ENCODE results near the gene PRSS38. TPM values are rescaled to one million over a fixed set of nuclear protein-coding genes. Genes with fewer than 3 reads are reported as not detected.

Gene PRSS38
- total and polyA plus RNA-seq, 10 of the 15 experiments (the other 5 are each of a cell fraction or from before 2014, with no cell fraction given), result not detected

DNA sequence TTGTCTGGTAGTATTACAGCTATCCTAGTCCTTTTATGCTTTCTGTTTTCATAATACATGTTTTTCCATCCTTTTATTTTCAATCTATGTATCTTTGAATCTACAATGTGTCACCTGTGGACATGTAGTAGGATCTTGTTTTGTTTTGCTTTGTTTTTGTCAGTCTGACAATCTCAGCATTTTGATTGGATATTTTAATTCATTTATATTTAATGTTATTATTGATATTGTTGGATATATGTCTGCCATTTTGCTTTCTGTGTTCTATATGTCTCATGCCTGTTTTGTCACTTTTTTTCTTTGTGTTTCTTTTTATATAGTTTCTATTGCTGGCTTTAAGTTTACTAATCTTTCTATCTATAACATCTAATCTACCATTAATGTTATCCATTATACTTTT is 11.5 kb upstream of the PRSS38 start:
- H3K27me3 ChIP-seq (replicated peaks in 1 of 2; ENCODE audit: control insufficient read depth in 2 of 2, insufficient read depth in 2 of 2, low read length in 1 of 2), result no peaks in the 10 kb centered on the region
- no peak overlapping the region for H3K4me2 ChIP-seq (ENCODE audit: control insufficient read depth, insufficient read depth)
- no peak overlapping the region for H3K27ac ChIP-seq (ENCODE audit: control insufficient read depth, insufficient read depth)
- no peak overlapping the region for H3K4me3 ChIP-seq
- no peak overlapping the region for H3K9ac ChIP-seq (ENCODE audit: control insufficient read depth, insufficient read depth, low read length)
- H3K79me2 ChIP-seq (ENCODE audit: control insufficient read depth, insufficient read depth, low read length), result no peaks in the 10 kb centered on the region
- in situ Hi-C loops (cut with MboI), result no loop called here
- FAIRE-seq, result no peak
- no peak for DNase-seq (ENCODE audit: low read depth, low spot score)
- H2AFZ ChIP-seq (ENCODE audit: control insufficient read depth, low read depth, low read length), result no peak overlapping the region
- no TSS peak for BruUV-seq (replicated peaks)
- ATAC-seq, result no peak
- ChIA-PET RAD21 (ENCODE audit: unreplicated experiment) (no interaction called here), CTCF (no interaction called here), POLR2A (no interaction called here), SMC1A (ENCODE audit: uncharacterized antibody, unreplicated experiment) (no interaction called here)
- no peaks in the 10 kb centered on the region for H3K36me3 ChIP-seq (ENCODE audit: control insufficient read depth in 2 of 2, insufficient read depth in 2 of 2, low read length in 1 of 2)
- intact Hi-C loops (cut with micrococcal nuclease; ENCODE audit: unreplicated experiment), result no loop called here
- H4K20me1 ChIP-seq (ENCODE audit: control insufficient read depth, insufficient read depth), result no peaks in the 10 kb centered on the region
- no peaks in the 10 kb centered on the region for H3K4me1 ChIP-seq (ENCODE audit: control insufficient read depth, insufficient read depth, low read length)
- H3K9me3 ChIP-seq (replicated peaks; ENCODE audit: control insufficient read depth, insufficient read depth, low read length), result no peaks in the 10 kb centered on the region; the same call in 1 of the 3 replicates
- TF ChIP-seq, protein P1, sequence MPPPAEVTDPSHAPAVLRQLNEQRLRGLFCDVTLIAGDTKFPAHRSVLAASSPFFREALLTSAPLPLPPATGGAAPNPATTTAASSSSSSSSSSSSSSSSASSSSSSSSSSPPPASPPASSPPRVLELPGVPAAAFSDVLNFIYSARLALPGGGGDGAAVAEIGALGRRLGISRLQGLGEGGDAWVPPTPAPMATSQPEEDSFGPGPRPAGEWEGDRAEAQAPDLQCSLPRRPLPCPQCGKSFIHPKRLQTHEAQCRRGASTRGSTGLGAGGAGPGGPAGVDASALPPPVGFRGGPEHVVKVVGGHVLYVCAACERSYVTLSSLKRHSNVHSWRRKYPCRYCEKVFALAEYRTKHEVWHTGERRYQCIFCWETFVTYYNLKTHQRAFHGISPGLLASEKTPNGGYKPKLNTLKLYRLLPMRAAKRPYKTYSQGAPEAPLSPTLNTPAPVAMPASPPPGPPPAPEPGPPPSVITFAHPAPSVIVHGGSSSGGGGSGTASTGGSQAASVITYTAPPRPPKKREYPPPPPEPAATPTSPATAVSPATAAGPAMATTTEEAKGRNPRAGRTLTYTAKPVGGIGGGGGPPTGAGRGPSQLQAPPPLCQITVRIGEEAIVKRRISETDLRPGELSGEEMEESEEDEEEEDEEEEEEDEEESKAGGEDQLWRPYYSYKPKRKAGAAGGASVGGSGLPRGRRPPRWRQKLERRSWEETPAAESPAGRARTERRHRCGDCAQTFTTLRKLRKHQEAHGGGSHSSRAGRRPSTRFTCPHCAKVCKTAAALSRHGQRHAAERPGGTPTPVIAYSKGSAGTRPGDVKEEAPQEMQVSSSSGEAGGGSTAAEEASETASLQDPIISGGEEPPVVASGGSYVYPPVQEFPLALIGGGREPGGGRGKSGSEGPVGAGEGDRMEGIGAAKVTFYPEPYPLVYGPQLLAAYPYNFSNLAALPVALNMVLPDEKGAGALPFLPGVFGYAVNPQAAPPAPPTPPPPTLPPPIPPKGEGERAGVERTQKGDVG (CRISPR knock-in tag; IDR thresholded peaks at IDR 0.05), result no peak
- TF ChIP-seq SMARCA5 (IDR thresholded peaks at IDR 0.05) (no peak), NFIC (IDR thresholded peaks at IDR 0.05; ENCODE audit: low read depth, low read length) (no peak)
- TF ChIP-seq, protein P2, sequence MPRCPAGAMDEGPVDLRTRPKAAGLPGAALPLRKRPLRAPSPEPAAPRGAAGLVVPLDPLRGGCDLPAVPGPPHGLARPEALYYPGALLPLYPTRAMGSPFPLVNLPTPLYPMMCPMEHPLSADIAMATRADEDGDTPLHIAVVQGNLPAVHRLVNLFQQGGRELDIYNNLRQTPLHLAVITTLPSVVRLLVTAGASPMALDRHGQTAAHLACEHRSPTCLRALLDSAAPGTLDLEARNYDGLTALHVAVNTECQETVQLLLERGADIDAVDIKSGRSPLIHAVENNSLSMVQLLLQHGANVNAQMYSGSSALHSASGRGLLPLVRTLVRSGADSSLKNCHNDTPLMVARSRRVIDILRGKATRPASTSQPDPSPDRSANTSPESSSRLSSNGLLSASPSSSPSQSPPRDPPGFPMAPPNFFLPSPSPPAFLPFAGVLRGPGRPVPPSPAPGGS (IDR thresholded peaks at IDR 0.05; ENCODE audit: borderline replicate concordance, insufficient read depth, low read depth, low read length, poor library complexity, severe bottlenecking), result no peak
- TF ChIP-seq, protein P3, sequence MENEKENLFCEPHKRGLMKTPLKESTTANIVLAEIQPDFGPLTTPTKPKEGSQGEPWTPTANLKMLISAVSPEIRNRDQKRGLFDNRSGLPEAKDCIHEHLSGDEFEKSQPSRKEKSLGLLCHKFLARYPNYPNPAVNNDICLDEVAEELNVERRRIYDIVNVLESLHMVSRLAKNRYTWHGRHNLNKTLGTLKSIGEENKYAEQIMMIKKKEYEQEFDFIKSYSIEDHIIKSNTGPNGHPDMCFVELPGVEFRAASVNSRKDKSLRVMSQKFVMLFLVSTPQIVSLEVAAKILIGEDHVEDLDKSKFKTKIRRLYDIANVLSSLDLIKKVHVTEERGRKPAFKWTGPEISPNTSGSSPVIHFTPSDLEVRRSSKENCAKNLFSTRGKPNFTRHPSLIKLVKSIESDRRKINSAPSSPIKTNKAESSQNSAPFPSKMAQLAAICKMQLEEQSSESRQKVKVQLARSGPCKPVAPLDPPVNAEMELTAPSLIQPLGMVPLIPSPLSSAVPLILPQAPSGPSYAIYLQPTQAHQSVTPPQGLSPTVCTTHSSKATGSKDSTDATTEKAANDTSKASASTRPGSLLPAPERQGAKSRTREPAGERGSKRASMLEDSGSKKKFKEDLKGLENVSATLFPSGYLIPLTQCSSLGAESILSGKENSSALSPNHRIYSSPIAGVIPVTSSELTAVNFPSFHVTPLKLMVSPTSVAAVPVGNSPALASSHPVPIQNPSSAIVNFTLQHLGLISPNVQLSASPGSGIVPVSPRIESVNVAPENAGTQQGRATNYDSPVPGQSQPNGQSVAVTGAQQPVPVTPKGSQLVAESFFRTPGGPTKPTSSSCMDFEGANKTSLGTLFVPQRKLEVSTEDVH (IDR thresholded peaks at IDR 0.05; ENCODE audit: low read depth, partially characterized antibody), result no peak
- TF ChIP-seq, protein P4, sequence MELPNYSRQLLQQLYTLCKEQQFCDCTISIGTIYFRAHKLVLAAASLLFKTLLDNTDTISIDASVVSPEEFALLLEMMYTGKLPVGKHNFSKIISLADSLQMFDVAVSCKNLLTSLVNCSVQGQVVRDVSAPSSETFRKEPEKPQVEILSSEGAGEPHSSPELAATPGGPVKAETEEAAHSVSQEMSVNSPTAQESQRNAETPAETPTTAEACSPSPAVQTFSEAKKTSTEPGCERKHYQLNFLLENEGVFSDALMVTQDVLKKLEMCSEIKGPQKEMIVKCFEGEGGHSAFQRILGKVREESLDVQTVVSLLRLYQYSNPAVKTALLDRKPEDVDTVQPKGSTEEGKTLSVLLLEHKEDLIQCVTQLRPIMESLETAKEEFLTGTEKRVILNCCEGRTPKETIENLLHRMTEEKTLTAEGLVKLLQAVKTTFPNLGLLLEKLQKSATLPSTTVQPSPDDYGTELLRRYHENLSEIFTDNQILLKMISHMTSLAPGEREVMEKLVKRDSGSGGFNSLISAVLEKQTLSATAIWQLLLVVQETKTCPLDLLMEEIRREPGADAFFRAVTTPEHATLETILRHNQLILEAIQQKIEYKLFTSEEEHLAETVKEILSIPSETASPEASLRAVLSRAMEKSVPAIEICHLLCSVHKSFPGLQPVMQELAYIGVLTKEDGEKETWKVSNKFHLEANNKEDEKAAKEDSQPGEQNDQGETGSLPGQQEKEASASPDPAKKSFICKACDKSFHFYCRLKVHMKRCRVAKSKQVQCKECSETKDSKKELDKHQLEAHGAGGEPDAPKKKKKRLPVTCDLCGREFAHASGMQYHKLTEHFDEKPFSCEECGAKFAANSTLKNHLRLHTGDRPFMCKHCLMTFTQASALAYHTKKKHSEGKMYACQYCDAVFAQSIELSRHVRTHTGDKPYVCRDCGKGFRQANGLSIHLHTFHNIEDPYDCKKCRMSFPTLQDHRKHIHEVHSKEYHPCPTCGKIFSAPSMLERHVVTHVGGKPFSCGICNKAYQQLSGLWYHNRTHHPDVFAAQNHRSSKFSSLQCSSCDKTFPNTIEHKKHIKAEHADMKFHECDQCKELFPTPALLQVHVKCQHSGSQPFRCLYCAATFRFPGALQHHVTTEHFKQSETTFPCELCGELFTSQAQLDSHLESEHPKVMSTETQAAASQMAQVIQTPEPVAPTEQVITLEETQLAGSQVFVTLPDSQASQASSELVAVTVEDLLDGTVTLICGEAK (IDR thresholded peaks at IDR 0.05; ENCODE audit: borderline replicate concordance), result no peak
- TF ChIP-seq, protein P5, sequence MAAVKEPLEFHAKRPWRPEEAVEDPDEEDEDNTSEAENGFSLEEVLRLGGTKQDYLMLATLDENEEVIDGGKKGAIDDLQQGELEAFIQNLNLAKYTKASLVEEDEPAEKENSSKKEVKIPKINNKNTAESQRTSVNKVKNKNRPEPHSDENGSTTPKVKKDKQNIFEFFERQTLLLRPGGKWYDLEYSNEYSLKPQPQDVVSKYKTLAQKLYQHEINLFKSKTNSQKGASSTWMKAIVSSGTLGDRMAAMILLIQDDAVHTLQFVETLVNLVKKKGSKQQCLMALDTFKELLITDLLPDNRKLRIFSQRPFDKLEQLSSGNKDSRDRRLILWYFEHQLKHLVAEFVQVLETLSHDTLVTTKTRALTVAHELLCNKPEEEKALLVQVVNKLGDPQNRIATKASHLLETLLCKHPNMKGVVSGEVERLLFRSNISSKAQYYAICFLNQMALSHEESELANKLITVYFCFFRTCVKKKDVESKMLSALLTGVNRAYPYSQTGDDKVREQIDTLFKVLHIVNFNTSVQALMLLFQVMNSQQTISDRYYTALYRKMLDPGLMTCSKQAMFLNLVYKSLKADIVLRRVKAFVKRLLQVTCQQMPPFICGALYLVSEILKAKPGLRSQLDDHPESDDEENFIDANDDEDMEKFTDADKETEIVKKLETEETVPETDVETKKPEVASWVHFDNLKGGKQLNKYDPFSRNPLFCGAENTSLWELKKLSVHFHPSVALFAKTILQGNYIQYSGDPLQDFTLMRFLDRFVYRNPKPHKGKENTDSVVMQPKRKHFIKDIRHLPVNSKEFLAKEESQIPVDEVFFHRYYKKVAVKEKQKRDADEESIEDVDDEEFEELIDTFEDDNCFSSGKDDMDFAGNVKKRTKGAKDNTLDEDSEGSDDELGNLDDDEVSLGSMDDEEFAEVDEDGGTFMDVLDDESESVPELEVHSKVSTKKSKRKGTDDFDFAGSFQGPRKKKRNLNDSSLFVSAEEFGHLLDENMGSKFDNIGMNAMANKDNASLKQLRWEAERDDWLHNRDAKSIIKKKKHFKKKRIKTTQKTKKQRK (IDR thresholded peaks at IDR 0.05; ENCODE audit: low read depth, low read length), result no peak

Data from GM12878 (cell line).